Anterior cingulate cortex (tissue), 58 donors: ENCODE measurements around the gene PPARGC1A.

Experiments used
- DNase-seq, 58 donors: peaks; one replicate each; lab custom pipeline; 2025; lab: John Stamatoyannopoulos, UW

PPARGC1A gene, protein sequence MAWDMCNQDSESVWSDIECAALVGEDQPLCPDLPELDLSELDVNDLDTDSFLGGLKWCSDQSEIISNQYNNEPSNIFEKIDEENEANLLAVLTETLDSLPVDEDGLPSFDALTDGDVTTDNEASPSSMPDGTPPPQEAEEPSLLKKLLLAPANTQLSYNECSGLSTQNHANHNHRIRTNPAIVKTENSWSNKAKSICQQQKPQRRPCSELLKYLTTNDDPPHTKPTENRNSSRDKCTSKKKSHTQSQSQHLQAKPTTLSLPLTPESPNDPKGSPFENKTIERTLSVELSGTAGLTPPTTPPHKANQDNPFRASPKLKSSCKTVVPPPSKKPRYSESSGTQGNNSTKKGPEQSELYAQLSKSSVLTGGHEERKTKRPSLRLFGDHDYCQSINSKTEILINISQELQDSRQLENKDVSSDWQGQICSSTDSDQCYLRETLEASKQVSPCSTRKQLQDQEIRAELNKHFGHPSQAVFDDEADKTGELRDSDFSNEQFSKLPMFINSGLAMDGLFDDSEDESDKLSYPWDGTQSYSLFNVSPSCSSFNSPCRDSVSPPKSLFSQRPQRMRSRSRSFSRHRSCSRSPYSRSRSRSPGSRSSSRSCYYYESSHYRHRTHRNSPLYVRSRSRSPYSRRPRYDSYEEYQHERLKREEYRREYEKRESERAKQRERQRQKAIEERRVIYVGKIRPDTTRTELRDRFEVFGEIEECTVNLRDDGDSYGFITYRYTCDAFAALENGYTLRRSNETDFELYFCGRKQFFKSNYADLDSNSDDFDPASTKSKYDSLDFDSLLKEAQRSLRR

GRCh38 chr4:23889814-23890341, at the start of gene PPARGC1A:
PPARGC1A (minus strand) TSS chr4:23890047; CDS start chr4:23889957, 90 bp downstream.
- peak in 42 of 58 donors; percentile 12 to 74 (median 41) for DNase-seq

- DNase-seq, result peak in 15 of 58 donors; percentile 2 to 39 (median 14)
Measured at GRCh38 chr4:23938796-23939195, 48.9 kb upstream of the PPARGC1A start.

- peak in 1 of 58 donors; percentile 32 for DNase-seq
Measured at GRCh38 chr4:23937173-23937572, 47.3 kb upstream of the PPARGC1A start.

- DNase-seq, result peak in 15 of 58 donors; percentile 2 to 41 (median 16)
Measured at GRCh38 chr4:23934915-23935314, 45.1 kb upstream of the PPARGC1A start.

DNA sequence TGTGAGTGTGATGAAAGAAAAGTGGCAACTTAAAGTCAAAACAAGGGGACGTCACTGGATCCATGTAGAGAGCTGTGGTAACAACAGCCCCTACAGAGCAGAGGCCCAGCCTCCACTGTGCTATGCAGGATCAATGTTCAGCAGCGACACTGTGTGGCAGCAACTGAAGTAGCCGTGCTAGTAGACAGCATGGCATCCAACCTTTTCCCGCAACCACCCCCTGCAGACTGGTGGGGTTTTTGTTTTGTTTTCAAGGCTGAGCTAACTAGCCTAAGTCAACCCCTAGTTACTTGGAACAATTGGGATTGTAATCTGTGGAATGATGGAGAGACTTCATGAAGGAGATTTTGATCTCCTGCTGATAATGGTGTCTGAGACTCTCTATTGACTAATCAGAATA, 44.4 kb upstream of the PPARGC1A start:
- no peak for DNase-seq

- DNase-seq, result no peak
Measured at GRCh38 chr4:23932901-23933308, 43.1 kb upstream of the PPARGC1A start.

DNA sequence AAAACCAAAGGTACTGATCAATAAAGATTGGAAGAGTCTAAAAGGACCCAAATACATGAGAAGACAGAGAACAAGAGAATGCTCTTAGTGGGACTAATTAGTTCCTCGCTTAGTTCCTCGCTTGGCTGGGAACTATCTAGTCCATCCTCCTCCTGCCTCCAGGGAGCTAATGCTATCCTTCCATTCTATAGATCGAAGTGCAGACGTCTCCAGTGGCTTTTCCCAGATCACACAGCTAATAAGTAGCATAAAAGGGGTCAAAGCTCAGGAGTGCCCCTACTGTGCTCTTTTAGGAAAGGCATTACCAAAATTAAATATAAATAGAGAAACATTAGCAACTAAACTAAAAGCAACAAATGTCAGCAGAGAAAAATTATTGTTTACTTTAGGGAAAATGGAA, 42.3 kb upstream of the PPARGC1A start:
- DNase-seq, result no peak

DNA sequence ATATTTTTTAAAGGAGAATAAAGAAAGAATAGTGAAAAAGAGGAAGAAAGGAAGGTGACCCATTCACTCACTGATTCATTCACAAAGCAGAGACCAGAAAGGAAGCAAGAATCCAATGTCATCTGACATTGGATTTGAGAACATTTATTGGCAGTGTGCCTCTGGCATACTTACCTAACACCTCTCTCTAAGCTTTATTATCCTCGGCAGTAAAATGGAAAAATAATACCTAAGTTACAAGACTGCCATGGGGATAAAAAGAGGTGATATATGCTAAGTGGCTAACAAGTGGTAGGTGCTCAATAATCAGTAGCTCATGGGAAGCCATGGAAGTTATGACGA, 41.6 kb upstream of the PPARGC1A start:
- DNase-seq, result no peak

- DNase-seq, result peak in 39 of 58 donors; percentile 2 to 82 (median 28)
Measured at GRCh38 chr4:23930750-23931488, 41.1 kb upstream of the PPARGC1A start.

DNA sequence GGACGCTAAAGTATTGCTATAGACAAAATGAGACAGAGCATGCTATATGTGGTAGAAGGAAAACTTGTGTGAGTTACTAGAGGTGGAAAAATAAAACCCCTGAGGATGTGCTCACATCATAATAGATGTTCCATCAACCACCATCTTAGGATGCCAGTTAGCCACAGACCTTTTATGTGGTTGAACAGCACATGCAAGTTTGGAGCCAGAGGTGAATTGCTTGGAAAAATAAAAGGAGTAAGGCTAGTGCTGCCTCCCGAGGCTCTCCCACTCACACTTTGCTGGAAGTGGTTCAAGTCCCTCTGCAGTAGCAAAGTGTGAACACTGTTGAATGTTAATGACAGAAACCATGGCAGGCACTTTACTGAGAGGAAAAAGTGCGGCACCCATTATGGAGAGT, 39.4 kb upstream of the PPARGC1A start:
- peak in 2 of 58 donors; percentile 6 to 11 for DNase-seq

GRCh38 chr4:23924556-23924955, 34.7 kb upstream of the PPARGC1A start:
- no peak for DNase-seq

GRCh38 chr4:23923840-23924239, 34.0 kb upstream of the PPARGC1A start:
- DNase-seq, result no peak

GRCh38 chr4:23923141-23923540, 33.3 kb upstream of the PPARGC1A start:
- no peak for DNase-seq

- DNase-seq, result peak in 2 of 58 donors; percentile 2 to 9
Measured at GRCh38 chr4:23922541-23923111, 32.8 kb upstream of the PPARGC1A start.

DNA sequence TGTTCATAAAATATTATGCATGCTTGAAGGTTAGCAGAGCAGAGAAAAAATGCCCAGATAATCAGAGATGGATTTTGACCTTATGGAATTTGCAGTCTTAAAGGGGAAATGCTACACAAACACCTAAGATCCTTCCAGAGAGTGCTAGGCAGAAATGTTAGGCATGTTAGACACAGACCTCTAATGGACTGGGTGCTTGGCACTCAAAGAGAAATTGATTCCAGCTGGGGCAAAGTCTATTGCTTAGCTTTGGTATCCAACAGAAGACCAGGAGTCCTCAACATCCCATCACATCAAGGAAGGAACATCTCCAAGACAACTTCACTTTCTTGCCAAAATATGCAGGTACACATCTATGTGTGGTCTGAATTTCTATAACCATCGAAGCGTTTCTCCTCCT, 32.2 kb upstream of the PPARGC1A start:
- DNase-seq, result no peak

GRCh38 chr4:23921447-23921845, 31.6 kb upstream of the PPARGC1A start:
- no peak for DNase-seq

DNA sequence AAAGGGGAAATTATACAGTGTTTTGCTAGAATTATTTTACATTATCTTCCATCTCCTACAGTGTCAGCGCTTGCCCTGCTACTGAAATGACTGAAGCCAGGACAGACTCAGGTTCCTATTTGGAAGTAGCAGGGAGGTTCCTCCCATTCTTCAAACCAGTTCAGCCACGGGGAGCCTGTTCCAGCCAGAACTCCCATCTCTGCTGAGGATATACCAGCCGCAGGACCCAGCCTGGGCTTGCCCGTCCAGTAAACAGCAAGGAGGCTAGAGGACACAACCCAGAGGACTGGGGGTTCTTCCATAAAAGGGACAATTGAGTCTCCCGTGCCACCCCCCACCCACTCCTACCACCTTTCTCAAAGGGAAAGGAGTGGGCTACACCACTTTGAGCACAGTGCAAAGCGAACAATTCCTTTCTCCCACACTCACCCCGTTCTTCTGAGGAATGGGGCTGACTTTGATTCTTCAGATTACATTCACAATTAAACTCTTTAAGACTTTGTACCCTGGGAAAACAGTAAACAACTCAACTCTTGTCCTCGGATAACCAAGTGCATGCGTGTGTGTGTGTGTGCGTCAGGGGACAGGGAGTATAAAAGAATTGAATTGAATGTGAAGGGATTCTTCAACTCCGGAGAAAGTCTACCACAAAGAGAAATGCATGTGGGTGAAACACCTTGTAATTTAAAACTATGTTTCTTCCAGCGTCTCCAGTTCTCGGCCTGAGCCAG, 31.0 kb upstream of the PPARGC1A start:
- no peak for DNase-seq

GRCh38 chr4:23920296-23920695, 30.4 kb upstream of the PPARGC1A start:
- no peak for DNase-seq

- DNase-seq, result no peak
Measured at GRCh38 chr4:23916282-23916681, 26.4 kb upstream of the PPARGC1A start.
